Non-pigmented ciliary epithelial cell (primary cell): Measurements from ENCODE around the gene PMEPA1.
"Not testable (repeated sequence)": the region's sequence is repeated elsewhere in the genome, so short reads cannot be mapped to it uniquely, and the experiment has no call there.

Source experiments
- DNase-seq: peaks from one replicate; pipeline ENCODE4 v3.0.0-alpha.2; 2010; ENCODE audit warnings: low read depth

The PMEPA1 gene

GRCh38 chr20:57650756-57651483, 58.9 kb downstream of the PMEPA1 start:
- no peak for DNase-seq

GRCh38 chr20:57650266-57650665, 59.5 kb downstream of the PMEPA1 start:
- DNase-seq, result no peak

- no peak for DNase-seq
Observed at GRCh38 chr20:57649617-57650015, 60.2 kb downstream of the PMEPA1 start.

GRCh38 chr20:57648878-57649616, 60.8 kb downstream of the PMEPA1 start:
- DNase-seq, result no peak

GRCh38 chr20:57647933-57648785, 61.7 kb downstream of the PMEPA1 start:
- DNase-seq, result no peak

- no peak for DNase-seq
Observed at GRCh38 chr20:57647006-57647932, 62.5 kb downstream of the PMEPA1 start.

- DNase-seq, result no peak
Observed at GRCh38 chr20:57638895-57639236, 70.9 kb downstream of the PMEPA1 start.

GRCh38 chr20:57638173-57638894, 71.5 kb downstream of the PMEPA1 start:
- no peak for DNase-seq

GRCh38 chr20:57633945-57634491, 75.8 kb downstream of the PMEPA1 start:
- DNase-seq, result no peak

GRCh38 chr20:57632286-57632685, 77.5 kb downstream of the PMEPA1 start:
- DNase-seq, result no peak

- DNase-seq, result no peak
Observed at GRCh38 chr20:57630061-57630460, 79.8 kb downstream of the PMEPA1 start.

- not testable (repeated sequence) for DNase-seq
Observed at GRCh38 chr20:57629491-57629901, 80.3 kb downstream of the PMEPA1 start.

- not testable (repeated sequence) for DNase-seq
Observed at GRCh38 chr20:57628962-57629308, 80.9 kb downstream of the PMEPA1 start.

- no peak for DNase-seq
Observed at GRCh38 chr20:57628047-57628961, 81.5 kb downstream of the PMEPA1 start.

- no peak for DNase-seq
Observed at GRCh38 chr20:57627339-57627738, 82.5 kb downstream of the PMEPA1 start.

GRCh38 chr20:57625978-57626377, 83.8 kb downstream of the PMEPA1 start:
- DNase-seq, result no peak

- no peak for DNase-seq
Observed at GRCh38 chr20:57625181-57625958, 84.4 kb downstream of the PMEPA1 start.

GRCh38 chr20:57624124-57624523, 85.7 kb downstream of the PMEPA1 start:
- no peak for DNase-seq
